Neuronal stem cell (in vitro differentiated cells): ENCODE results near the gene AP1S2.
"Not testable (repeated sequence)": the region's sequence is repeated elsewhere in the genome, so short reads cannot be mapped to it uniquely, and the experiment has no call there.

Experiments used
- DNase-seq: peaks from one replicate; pipeline ENCODE4 v3.0.0-alpha.2; 2013; ENCODE audit warnings: low spot score
- H2AFZ ChIP-seq: one replicate; pipeline ENCODE4 v1.6.1; 2013; ENCODE audit warnings: mild to moderate bottlenecking, low read length, inconsistent platforms
- H2AK5ac ChIP-seq: 2 replicates; pipeline ENCODE4 v1.6.1; 2013; ENCODE audit warnings: low read depth, mild to moderate bottlenecking, inconsistent platforms, low read length, moderate library complexity, mixed read lengths
- H2BK120ac ChIP-seq: 2 replicates; pipeline ENCODE4 v1.6.1; 2013; ENCODE audit warnings: low read depth, mild to moderate bottlenecking, inconsistent platforms, low read length, moderate library complexity, mixed read lengths
- H2BK12ac ChIP-seq: one replicate; pipeline ENCODE4 v1.6.1; 2013; ENCODE audit warnings: low read length, inconsistent platforms
- H2BK15ac ChIP-seq: 2 replicates; pipeline ENCODE4 v1.6.1; 2013; ENCODE audit warnings: mild to moderate bottlenecking, low read length, inconsistent platforms, mixed read lengths
- H2BK5ac ChIP-seq: one replicate; pipeline ENCODE4 v1.6.1; 2013; ENCODE audit warnings: inconsistent platforms, mild to moderate bottlenecking, low read length, moderate library complexity
- H3K14ac ChIP-seq: one replicate; pipeline ENCODE4 v1.6.1; 2013; ENCODE audit warnings: low read length, inconsistent platforms
- H3K18ac ChIP-seq: 2 replicates; pipeline ENCODE4 v1.6.1; 2013; ENCODE audit warnings: low read length, inconsistent platforms
- H3K23ac ChIP-seq: 2 replicates; pipeline ENCODE4 v1.6.1; 2013; ENCODE audit warnings: low read depth, mild to moderate bottlenecking, mixed read lengths, low read length, inconsistent platforms; ENCODE audit not compliant: poor library complexity
- H3K27ac ChIP-seq: replicated peaks from 3 replicates; pipeline ENCODE4 v1.5.1; 2013; ENCODE audit warnings: low read length, inconsistent platforms
- H3K27me3 ChIP-seq, 3 experiments: 2 replicates each; pipeline ENCODE4 v1.6.1; 2013; ENCODE audit warnings: low read length in 3 of 3, mild to moderate bottlenecking in 2 of 3, inconsistent platforms in 1 of 3, low read depth in 1 of 3, mixed read lengths in 1 of 3, moderate library complexity in 1 of 3; ENCODE audit not compliant: control insufficient read depth in 3 of 3, insufficient read depth in 3 of 3
- H3K36me3 ChIP-seq, 2 donors: replicated peaks in 1 of 2; 2 replicates each; pipeline ENCODE4 v1.6.1; 2013; ENCODE audit warnings: low read length in 2 of 2; ENCODE audit not compliant: control insufficient read depth in 2 of 2, insufficient read depth in 2 of 2
- H3K4ac ChIP-seq: 2 replicates; pipeline ENCODE4 v1.6.1; 2013; ENCODE audit warnings: inconsistent platforms, mild to moderate bottlenecking, low read length, moderate library complexity
- H3K4me1 ChIP-seq, 2 donors: 1 replicate in 1 of 2; 2 replicates in 1 of 2; pipeline ENCODE4 v1.6.1; 2013; ENCODE audit warnings: low read length in 2 of 2, low read depth in 1 of 2; ENCODE audit not compliant: control insufficient read depth in 2 of 2, insufficient read depth in 1 of 2
- H3K4me2 ChIP-seq: one replicate; pipeline ENCODE4 v1.6.1; 2013; ENCODE audit warnings: mild to moderate bottlenecking, low read length, inconsistent platforms; ENCODE audit not compliant: insufficient read depth, poor library complexity, severe bottlenecking
- H3K4me3 ChIP-seq, 2 donors: 2 replicates each; pipeline ENCODE4 v1.5.1; 2013; ENCODE audit warnings: low read length in 2 of 2, mild to moderate bottlenecking in 2 of 2, inconsistent platforms in 1 of 2, moderate library complexity in 1 of 2
- H3K79me1 ChIP-seq: one replicate; pipeline ENCODE4 v1.6.1; 2013; ENCODE audit warnings: low read depth, mild to moderate bottlenecking, inconsistent platforms, low read length, moderate library complexity
- H3K9ac ChIP-seq: one replicate; pipeline ENCODE4 v1.6.1; 2013; ENCODE audit warnings: mild to moderate bottlenecking, low read depth, low read length, inconsistent platforms; ENCODE audit not compliant: poor library complexity
- H3K9me3 ChIP-seq, 2 donors: replicated peaks in 1 of 2; 2 replicates each; pipeline versions ENCODE3 to v1.6.1; 2013; ENCODE audit warnings: low read length in 2 of 2, mild to moderate bottlenecking in 2 of 2, inconsistent platforms in 1 of 2, low read depth in 1 of 2, mixed read lengths in 1 of 2, moderate library complexity in 1 of 2; ENCODE audit not compliant: control insufficient read depth in 2 of 2, insufficient read depth in 1 of 2
- H4K8ac ChIP-seq: one replicate; pipeline ENCODE4 v1.6.1; 2013; ENCODE audit warnings: low read depth, mild to moderate bottlenecking, inconsistent platforms, low read length, moderate library complexity
- H4K91ac ChIP-seq: one replicate; pipeline ENCODE4 v1.6.1; 2013; ENCODE audit warnings: low read length, low read depth, mild to moderate bottlenecking, inconsistent platforms; ENCODE audit not compliant: poor library complexity
- whole genome bisulfite sequencing, 2 donors: extraction: QIAGEN DNeasy Blood & Tissue Kit; methylation state at CpG; one replicate each; pipeline ENCODE4 v1.1.7; 2013; ENCODE audit warnings: missing lambda C conversion rate in 2 of 2, mixed read lengths in 1 of 2; ENCODE audit not compliant: insufficient read length in 2 of 2, insufficient replicate concordance in 1 of 2; ENCODE audit errors: extremely low coverage in 2 of 2; 5-methylcytosine and 5-hydroxymethylcytosine counted together

AP1S2 gene

DNA sequence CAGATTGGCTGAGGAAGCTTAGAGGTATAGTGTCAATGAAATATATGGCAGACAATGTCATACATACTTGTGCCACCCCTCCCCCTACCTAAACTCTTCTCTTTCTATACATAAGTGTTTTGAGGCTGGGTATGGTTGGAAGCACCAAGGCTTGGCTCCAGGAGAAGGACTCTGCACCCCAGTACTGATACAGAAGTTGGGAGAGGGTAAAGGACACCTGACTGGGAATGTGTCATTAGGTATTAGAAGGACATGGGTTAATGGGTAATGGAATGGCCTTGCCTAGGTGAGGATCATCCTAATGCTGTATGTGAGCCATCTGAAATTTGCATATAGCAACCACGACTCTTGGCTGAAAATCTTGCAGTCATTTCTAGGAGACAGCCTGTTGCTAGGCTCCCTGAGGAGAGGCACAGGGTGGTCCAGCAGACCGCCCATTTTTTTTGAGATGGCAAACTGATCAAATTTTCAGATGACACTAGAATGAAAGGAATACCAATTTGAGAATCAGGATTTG is 26.8 kb upstream of the AP1S2 start:
- no peak overlapping the region for H3K9ac ChIP-seq
- H2BK5ac ChIP-seq, result no peak overlapping the region
- H2AFZ ChIP-seq, result no peak overlapping the region
- H3K4me1 ChIP-seq, result peaks cover 2 to 21% of the 10 kb centered on the region in 2 donors
- H3K27ac ChIP-seq, result no peak overlapping the region
- no peak overlapping the region for H4K8ac ChIP-seq
- H3K9me3 ChIP-seq, result peaks cover 0 to 20% of the 10 kb centered on the region in 2 donors
- H4K91ac ChIP-seq, result no peak overlapping the region
- no peak overlapping the region for H3K4me2 ChIP-seq
- H2BK12ac ChIP-seq, result no peak overlapping the region
- no peak overlapping the region for H3K4ac ChIP-seq
- H2BK120ac ChIP-seq, result no peak overlapping the region
- H3K36me3 ChIP-seq, result no peaks in the 10 kb centered on the region
- H3K4me3 ChIP-seq, result no peak overlapping the region
- no peak overlapping the region for H3K14ac ChIP-seq
- no peak for DNase-seq
- H3K23ac ChIP-seq, result no peak overlapping the region
- no CpG with 5 or more reads among the region's 2 CpGs for WGBS, 2 donors
- no peak overlapping the region for H3K18ac ChIP-seq
- H2AK5ac ChIP-seq, result no peak overlapping the region
- H3K27me3 ChIP-seq, result no peaks in the 10 kb centered on the region
- no peak overlapping the region for H2BK15ac ChIP-seq
- no peaks in the 10 kb centered on the region for H3K79me1 ChIP-seq

DNA sequence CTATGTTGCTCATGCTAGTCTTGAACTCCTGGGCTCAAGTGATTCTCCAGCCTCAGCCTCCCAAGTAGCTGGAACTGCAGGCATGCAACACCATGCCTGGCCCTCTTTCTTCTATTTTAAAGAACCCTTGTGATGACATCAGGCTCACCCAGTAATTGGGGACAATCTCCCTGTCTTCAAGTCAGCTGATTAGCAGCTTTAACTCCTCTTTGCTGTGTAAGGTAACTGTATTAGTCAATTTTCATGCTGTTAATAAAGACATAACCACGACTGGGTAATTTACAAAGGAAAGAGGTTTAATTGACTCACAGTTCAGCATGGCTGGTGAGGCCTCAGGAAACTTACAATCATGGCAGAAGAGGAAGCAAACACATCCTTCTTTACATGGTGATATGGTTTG is 23.3 kb upstream of the AP1S2 start:
- H2BK120ac ChIP-seq, H2BK5ac ChIP-seq, H3K9ac ChIP-seq, DNase-seq, H3K4me3 ChIP-seq, H3K23ac ChIP-seq, H3K18ac ChIP-seq, H3K14ac ChIP-seq, H3K4ac ChIP-seq, H3K27me3 ChIP-seq, H4K91ac ChIP-seq, H3K4me2 ChIP-seq, H3K36me3 ChIP-seq, H3K79me1 ChIP-seq, H2BK15ac ChIP-seq, H2BK12ac ChIP-seq, H2AFZ ChIP-seq, H3K27ac ChIP-seq, H2AK5ac ChIP-seq, H4K8ac ChIP-seq: not testable (repeated sequence)
- Histone ChIP-seq H3K4me1 (peaks cover 2 to 14% of the 10 kb centered on the region in 2 donors), H3K9me3 (peaks cover 0 to 20% of the 10 kb centered on the region in 2 donors)
- no CpG with 5 or more reads among the region's 1 CpG for whole genome bisulfite sequencing, 2 donors

DNA sequence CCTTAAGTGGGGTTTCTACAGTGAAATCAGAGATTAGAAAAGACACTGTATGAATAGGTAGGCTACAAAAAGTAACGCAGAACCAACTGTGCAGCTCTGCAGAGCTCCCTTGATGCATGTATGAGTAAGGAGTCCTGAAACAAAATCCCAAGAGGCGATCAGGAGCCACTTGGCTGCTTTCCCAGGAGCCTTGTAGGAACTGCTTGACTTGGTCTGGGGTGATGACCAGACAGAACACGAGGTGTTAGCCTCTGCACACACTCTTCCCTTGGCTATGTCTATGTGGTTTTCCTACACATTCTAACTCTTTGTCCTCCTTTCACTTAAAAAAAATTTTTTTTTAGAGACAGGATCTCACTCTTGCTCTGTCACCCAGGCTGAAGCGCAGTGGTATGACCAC is 22.8 kb upstream of the AP1S2 start:
- H3K4ac ChIP-seq, result no peak overlapping the region
- WGBS, 2 donors, result no CpG with 5 or more reads among the region's 4 CpGs

DNA sequence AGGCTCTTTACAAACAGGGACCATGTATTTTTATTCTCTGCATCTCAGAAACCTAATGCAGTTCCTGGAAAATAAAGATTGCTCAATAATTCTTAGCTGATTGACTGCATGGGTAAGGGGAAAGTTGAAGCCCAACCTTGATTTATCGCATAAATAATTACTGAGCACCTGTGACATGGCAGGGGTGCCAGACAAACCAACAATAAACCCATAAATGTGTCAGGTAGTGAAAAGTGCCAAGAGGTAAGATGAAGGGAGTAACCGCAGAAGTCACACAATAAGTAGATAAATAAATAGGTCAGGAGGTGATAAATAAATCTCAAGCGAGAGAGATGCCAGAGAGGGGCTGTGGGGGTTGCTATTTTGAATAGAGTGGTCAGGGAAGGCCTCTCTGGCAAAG is 20.1 kb upstream of the AP1S2 start:
- Histone ChIP-seq H3K27me3 (no peaks in the 10 kb centered on the region), H3K14ac (no peak overlapping the region), H2AK5ac (no peak overlapping the region), H4K8ac (no peak overlapping the region), H2BK5ac (no peak overlapping the region), H2AFZ (no peak overlapping the region), H3K23ac (no peak overlapping the region), H3K27ac (no peak overlapping the region), H3K4me1 (no peaks in the 10 kb centered on the region), H3K9ac (no peak overlapping the region), H3K79me1 (no peaks in the 10 kb centered on the region), H3K9me3 (peaks cover 0 to 6% of the 10 kb centered on the region in 2 donors), H2BK12ac (no peak overlapping the region), H3K4ac (no peak overlapping the region), H3K36me3 (no peaks in the 10 kb centered on the region), H3K4me2 (no peak overlapping the region), H2BK120ac (no peak overlapping the region), H2BK15ac (no peak overlapping the region), H3K18ac (no peak overlapping the region), H4K91ac (no peak overlapping the region), H3K4me3 (no peak overlapping the region)
- no CpG with 5 or more reads among the region's 3 CpGs for WGBS, 2 donors
- DNase-seq, result no peak

More for the DNA sequence above, 22.8 kb upstream of the AP1S2 start:
- no peak overlapping the region for H2AFZ ChIP-seq
- no peak for DNase-seq
- peak overlapping the region; percentile 22 for H2BK12ac ChIP-seq
- no peak overlapping the region for H3K4me3 ChIP-seq
- no peak overlapping the region for H2AK5ac ChIP-seq
- peaks cover 0 to 20% of the 10 kb centered on the region in 2 donors for H3K9me3 ChIP-seq
- H3K14ac ChIP-seq, result no peak overlapping the region
- no peak overlapping the region for H2BK5ac ChIP-seq
- no peak overlapping the region for H3K4me2 ChIP-seq
- no peak overlapping the region for H3K27ac ChIP-seq
- H2BK120ac ChIP-seq, result no peak overlapping the region
- no peak overlapping the region for H3K9ac ChIP-seq
- no peak overlapping the region for H4K91ac ChIP-seq
- H3K36me3 ChIP-seq, result no peaks in the 10 kb centered on the region
- H2BK15ac ChIP-seq, result no peak overlapping the region
- peaks cover 0 to 10% of the 10 kb centered on the region in 2 donors for H3K4me1 ChIP-seq
- no peaks in the 10 kb centered on the region for H3K27me3 ChIP-seq
- no peaks in the 10 kb centered on the region for H3K79me1 ChIP-seq
- H3K18ac ChIP-seq, result no peak overlapping the region
- H3K23ac ChIP-seq, result no peak overlapping the region
- no peak overlapping the region for H4K8ac ChIP-seq
